HL-60 (cell line): ENCODE results near the gene DNAJA1.

Source experiments
- POLR2AphosphoS5 ChIP-seq: IDR thresholded peaks from 2 replicates; pipeline ENCODE4 v1.6.1; 2012; ENCODE audit warnings: low read depth
- TF ChIP-seq, protein P1 (sequence below): IDR thresholded peaks from one replicate; pipeline ENCODE4 v1.5.1; 2011; ENCODE audit warnings: low read length, control low read depth, inconsistent platforms; ENCODE audit not compliant: insufficient read depth
- TF ChIP-seq, protein P2 (sequence below): IDR thresholded peaks from 2 replicates; pipeline ENCODE4 v1.6.1; 2012; ENCODE audit warnings: low read depth; ENCODE audit not compliant: insufficient replicate concordance

GRCh38 chr9:33022303-33022702, 2.8 kb upstream of the DNAJA1 start:
- TF ChIP-seq, protein P1, sequence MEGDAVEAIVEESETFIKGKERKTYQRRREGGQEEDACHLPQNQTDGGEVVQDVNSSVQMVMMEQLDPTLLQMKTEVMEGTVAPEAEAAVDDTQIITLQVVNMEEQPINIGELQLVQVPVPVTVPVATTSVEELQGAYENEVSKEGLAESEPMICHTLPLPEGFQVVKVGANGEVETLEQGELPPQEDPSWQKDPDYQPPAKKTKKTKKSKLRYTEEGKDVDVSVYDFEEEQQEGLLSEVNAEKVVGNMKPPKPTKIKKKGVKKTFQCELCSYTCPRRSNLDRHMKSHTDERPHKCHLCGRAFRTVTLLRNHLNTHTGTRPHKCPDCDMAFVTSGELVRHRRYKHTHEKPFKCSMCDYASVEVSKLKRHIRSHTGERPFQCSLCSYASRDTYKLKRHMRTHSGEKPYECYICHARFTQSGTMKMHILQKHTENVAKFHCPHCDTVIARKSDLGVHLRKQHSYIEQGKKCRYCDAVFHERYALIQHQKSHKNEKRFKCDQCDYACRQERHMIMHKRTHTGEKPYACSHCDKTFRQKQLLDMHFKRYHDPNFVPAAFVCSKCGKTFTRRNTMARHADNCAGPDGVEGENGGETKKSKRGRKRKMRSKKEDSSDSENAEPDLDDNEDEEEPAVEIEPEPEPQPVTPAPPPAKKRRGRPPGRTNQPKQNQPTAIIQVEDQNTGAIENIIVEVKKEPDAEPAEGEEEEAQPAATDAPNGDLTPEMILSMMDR = no peak
- no peak for TF ChIP-seq POLR2AphosphoS5
- TF ChIP-seq, protein P2, sequence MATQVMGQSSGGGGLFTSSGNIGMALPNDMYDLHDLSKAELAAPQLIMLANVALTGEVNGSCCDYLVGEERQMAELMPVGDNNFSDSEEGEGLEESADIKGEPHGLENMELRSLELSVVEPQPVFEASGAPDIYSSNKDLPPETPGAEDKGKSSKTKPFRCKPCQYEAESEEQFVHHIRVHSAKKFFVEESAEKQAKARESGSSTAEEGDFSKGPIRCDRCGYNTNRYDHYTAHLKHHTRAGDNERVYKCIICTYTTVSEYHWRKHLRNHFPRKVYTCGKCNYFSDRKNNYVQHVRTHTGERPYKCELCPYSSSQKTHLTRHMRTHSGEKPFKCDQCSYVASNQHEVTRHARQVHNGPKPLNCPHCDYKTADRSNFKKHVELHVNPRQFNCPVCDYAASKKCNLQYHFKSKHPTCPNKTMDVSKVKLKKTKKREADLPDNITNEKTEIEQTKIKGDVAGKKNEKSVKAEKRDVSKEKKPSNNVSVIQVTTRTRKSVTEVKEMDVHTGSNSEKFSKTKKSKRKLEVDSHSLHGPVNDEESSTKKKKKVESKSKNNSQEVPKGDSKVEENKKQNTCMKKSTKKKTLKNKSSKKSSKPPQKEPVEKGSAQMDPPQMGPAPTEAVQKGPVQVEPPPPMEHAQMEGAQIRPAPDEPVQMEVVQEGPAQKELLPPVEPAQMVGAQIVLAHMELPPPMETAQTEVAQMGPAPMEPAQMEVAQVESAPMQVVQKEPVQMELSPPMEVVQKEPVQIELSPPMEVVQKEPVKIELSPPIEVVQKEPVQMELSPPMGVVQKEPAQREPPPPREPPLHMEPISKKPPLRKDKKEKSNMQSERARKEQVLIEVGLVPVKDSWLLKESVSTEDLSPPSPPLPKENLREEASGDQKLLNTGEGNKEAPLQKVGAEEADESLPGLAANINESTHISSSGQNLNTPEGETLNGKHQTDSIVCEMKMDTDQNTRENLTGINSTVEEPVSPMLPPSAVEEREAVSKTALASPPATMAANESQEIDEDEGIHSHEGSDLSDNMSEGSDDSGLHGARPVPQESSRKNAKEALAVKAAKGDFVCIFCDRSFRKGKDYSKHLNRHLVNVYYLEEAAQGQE = no peak
